H9 (cell line): ENCODE data around the gene SAMD14. TPM values are rescaled to one million over a fixed set of nuclear protein-coding genes. Genes with fewer than 3 reads are reported as not detected.

Source experiments
- DNase-seq: peaks from one replicate; pipeline ENCODE4 v3.0.0-alpha.2; 2017
- H2AFZ ChIP-seq: one replicate; pipeline ENCODE4 v1.6.1; 2013; ENCODE audit warnings: mild to moderate bottlenecking, low read length, control low read depth, moderate library complexity
- H2AK5ac ChIP-seq: 2 replicates; pipeline ENCODE4 v1.6.1; 2013; ENCODE audit warnings: low read length, control low read depth, mixed read lengths; ENCODE audit not compliant: insufficient read length
- H2BK120ac ChIP-seq: one replicate; pipeline ENCODE4 v1.6.1; 2013; ENCODE audit warnings: low read depth, mild to moderate bottlenecking, low read length, control low read depth, inconsistent platforms; ENCODE audit not compliant: poor library complexity, severe bottlenecking
- H2BK12ac ChIP-seq: 2 replicates; pipeline ENCODE4 v1.6.1; 2013; ENCODE audit warnings: low read length, control low read depth, mixed read lengths, low read depth; ENCODE audit not compliant: insufficient read length
- H2BK15ac ChIP-seq: 2 replicates; pipeline ENCODE4 v1.6.1; 2013; ENCODE audit warnings: low read depth, low read length, control low read depth
- H2BK20ac ChIP-seq: one replicate; pipeline ENCODE4 v1.6.1; 2013; ENCODE audit warnings: low read depth, mild to moderate bottlenecking, low read length, control low read depth, inconsistent platforms; ENCODE audit not compliant: poor library complexity, severe bottlenecking
- H2BK5ac ChIP-seq: 2 replicates; pipeline ENCODE4 v1.6.1; 2013; ENCODE audit warnings: low read length, control low read depth, mixed read lengths; ENCODE audit not compliant: insufficient read length
- H3K14ac ChIP-seq: 2 replicates; pipeline ENCODE4 v1.6.1; 2013; ENCODE audit warnings: low read length, control low read depth; ENCODE audit not compliant: insufficient read depth
- H3K18ac ChIP-seq: 2 replicates; pipeline ENCODE4 v1.6.1; 2013; ENCODE audit warnings: low read depth, mild to moderate bottlenecking, mixed read lengths, low read length, control low read depth; ENCODE audit not compliant: insufficient read length
- H3K23ac ChIP-seq: 2 replicates; pipeline ENCODE4 v1.6.1; 2013; ENCODE audit warnings: low read length, control low read depth, mixed read lengths, low read depth; ENCODE audit not compliant: insufficient read length
- H3K23me2 ChIP-seq: 2 replicates; pipeline ENCODE4 v1.6.1; 2013; ENCODE audit warnings: low read depth, mild to moderate bottlenecking, mixed read lengths, low read length, control low read depth; ENCODE audit not compliant: insufficient read length, poor library complexity, severe bottlenecking
- H3K27ac ChIP-seq: 2 replicates; pipeline ENCODE4 v1.5.1; 2013; ENCODE audit warnings: low read length, control low read depth, mixed read lengths, low read depth; ENCODE audit not compliant: insufficient read length
- H3K27me3 ChIP-seq: 2 replicates; pipeline ENCODE4 v1.6.1; 2013; ENCODE audit warnings: low read length, control low read depth, inconsistent platforms; ENCODE audit not compliant: insufficient read depth
- H3K4ac ChIP-seq: 2 replicates; pipeline ENCODE4 v1.6.1; 2013; ENCODE audit warnings: low read depth, mild to moderate bottlenecking, control low read depth, inconsistent platforms, low read length, moderate library complexity
- H3K4me1 ChIP-seq: 2 replicates; pipeline ENCODE4 v1.6.1; 2013; ENCODE audit warnings: low read length, control low read depth, inconsistent platforms; ENCODE audit not compliant: insufficient read depth
- H3K4me2 ChIP-seq: 2 replicates; pipeline ENCODE4 v1.6.1; 2013; ENCODE audit warnings: low read length, control low read depth, mixed read lengths; ENCODE audit not compliant: insufficient read length, insufficient read depth
- H3K56ac ChIP-seq: 2 replicates; pipeline ENCODE4 v1.6.1; 2013; ENCODE audit warnings: low read depth, mild to moderate bottlenecking, mixed read lengths, low read length, control low read depth; ENCODE audit not compliant: insufficient read length
- H3K79me1 ChIP-seq: 2 replicates; pipeline ENCODE4 v1.6.1; 2013; ENCODE audit warnings: low read depth, mild to moderate bottlenecking, moderate library complexity, low read length, control low read depth, inconsistent platforms; ENCODE audit not compliant: insufficient read depth, poor library complexity, severe bottlenecking
- H3K79me2 ChIP-seq: 2 replicates; pipeline ENCODE4 v1.6.1; 2013; ENCODE audit warnings: low read length, control low read depth, inconsistent platforms; ENCODE audit not compliant: insufficient read depth
- H3K9ac ChIP-seq: 2 replicates; pipeline ENCODE4 v1.6.1; 2013; ENCODE audit warnings: low read length, control low read depth, mixed read lengths; ENCODE audit not compliant: insufficient read length; ENCODE audit errors: extremely low read depth
- H3K9me3 ChIP-seq: one replicate; pipeline ENCODE4 v1.6.1; 2013; ENCODE audit warnings: low read depth, low read length, inconsistent platforms; ENCODE audit not compliant: control insufficient read depth
- H3T11ph ChIP-seq: one replicate; pipeline ENCODE4 v1.6.1; 2013; ENCODE audit warnings: mild to moderate bottlenecking, low read length, control low read depth, inconsistent platforms
- H4K20me1 ChIP-seq: one replicate; pipeline ENCODE4 v1.6.1; 2013; ENCODE audit not compliant: control insufficient read depth, insufficient read length, insufficient read depth
- H4K5ac ChIP-seq: 2 replicates; pipeline ENCODE4 v1.6.1; 2013; ENCODE audit warnings: low read depth, mild to moderate bottlenecking, mixed read lengths, low read length, control low read depth; ENCODE audit not compliant: insufficient read length
- H4K8ac ChIP-seq: replicated peaks from 2 replicates; pipeline ENCODE4 v1.6.1; 2013; ENCODE audit warnings: low read length, control low read depth, mixed read lengths, low read depth; ENCODE audit not compliant: insufficient read length
- H4K91ac ChIP-seq: 2 replicates; pipeline ENCODE4 v1.6.1; 2013; ENCODE audit warnings: low read depth, mild to moderate bottlenecking, moderate library complexity, mixed read lengths, low read length, control low read depth; ENCODE audit not compliant: insufficient read length
- H3K27ac Mint-ChIP-seq, 3 experiments: 2 replicates in 2 of 3; 3 replicates in 1 of 3; pipeline ENCODE4 v1.8.0; 2020 to 2021; ENCODE audit warnings: mixed read lengths in 3 of 3, mild to moderate bottlenecking in 1 of 3, moderate library complexity in 1 of 3
- H3K27me3 Mint-ChIP-seq: 2 replicates; pipeline ENCODE4 v1.8.0; 2021; ENCODE audit warnings: low read depth, mild to moderate bottlenecking, moderate library complexity, mixed read lengths
- H3K36me3 Mint-ChIP-seq, 3 experiments: 2 replicates in 2 of 3; 3 replicates in 1 of 3; pipeline ENCODE4 v1.8.0; 2020 to 2021; ENCODE audit warnings: low read depth in 3 of 3, mixed read lengths in 3 of 3; ENCODE audit not compliant: insufficient read depth in 1 of 3
- H3K4me1 Mint-ChIP-seq, 2 experiments: 2 replicates each; pipeline ENCODE4 v1.8.0; 2020; ENCODE audit warnings: mixed read lengths in 2 of 2
- H3K4me3 Mint-ChIP-seq, 2 experiments: 2 replicates in 1 of 2; 3 replicates in 1 of 2; pipeline ENCODE4 v1.8.0; 2020 to 2021; ENCODE audit warnings: mild to moderate bottlenecking in 2 of 2, mixed read lengths in 2 of 2, moderate library complexity in 1 of 2
- H3K9me3 Mint-ChIP-seq, 2 experiments: 2 replicates in 1 of 2; 3 replicates in 1 of 2; pipeline ENCODE4 v1.8.0; 2020; ENCODE audit warnings: mild to moderate bottlenecking in 2 of 2, mixed read lengths in 2 of 2, moderate library complexity in 1 of 2
- WGBS: extraction: QIAGEN DNeasy Blood & Tissue Kit; methylation state at CpG from one replicate; pipeline ENCODE4 v1.1.7; 2013; ENCODE audit warnings: missing lambda C conversion rate, low lambda C conversion rate, mixed read lengths; ENCODE audit not compliant: insufficient read length; ENCODE audit errors: extremely low coverage; 5-methylcytosine and 5-hydroxymethylcytosine counted together
- total RNA-seq: library from RNA; stranded (reverse); gene quantifications from 2 replicates; pipeline ENCODE4 v1.2.1, GENCODE V29; 2021
- TF ChIP-seq, protein P1 (sequence below): fragments of 200-600 bp; sonication (generic); conservative IDR thresholded peaks from 3 replicates; pipeline ENCODE4 v1.8.0; 2021; ENCODE audit warnings: antibody characterized with exemption, mild to moderate bottlenecking

SAMD14 gene
- total RNA-seq, 1 experiment from 2014 or later = 5.9 TPM

DNA sequence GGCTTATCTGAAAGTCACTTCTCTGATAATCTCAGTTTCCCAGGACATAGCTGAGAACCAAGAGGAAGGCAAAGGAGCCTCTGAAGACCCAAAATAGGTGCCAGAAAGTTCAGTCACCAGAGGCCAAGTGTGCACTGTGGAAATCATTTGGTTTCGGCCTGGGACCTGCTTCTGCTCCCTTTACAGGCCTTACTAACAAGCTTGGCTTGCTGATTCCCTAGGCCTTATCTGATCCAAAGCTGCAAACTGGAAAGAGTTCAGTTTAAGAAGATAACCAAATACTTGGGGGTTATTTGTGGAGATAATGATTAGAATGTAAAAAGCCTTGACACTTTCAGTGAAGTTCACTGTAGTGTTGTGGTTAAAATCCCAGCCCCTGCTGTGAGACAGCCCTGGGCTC is 57.0 kb downstream of the SAMD14 start:
- no peak overlapping the region for H3K4me2 ChIP-seq
- H4K5ac ChIP-seq = no peak overlapping the region
- no peak overlapping the region for H3T11ph ChIP-seq
- no peak overlapping the region for H3K56ac ChIP-seq
- no peak for DNase-seq
- H2BK12ac ChIP-seq = no peak overlapping the region
- H4K20me1 ChIP-seq = no peaks in the 10 kb centered on the region
- H2BK15ac ChIP-seq = no peak overlapping the region
- H2BK20ac ChIP-seq = no peak overlapping the region
- no peak overlapping the region for H3K4ac ChIP-seq
- no peaks in the 10 kb centered on the region; the same call in 1 of the 2 replicates for H3K79me2 ChIP-seq
- H3K14ac ChIP-seq = no peak overlapping the region
- Mint-ChIP-seq H3K27ac (no peak overlapping the region; a peak in 1 of 7 replicates), H3K9me3 (peaks cover 0 to 4% of the 10 kb centered on the region in 2 experiments; a peak in 3 of 5 replicates), H3K36me3 (peaks cover 5 to 29% (median 12%) of the 10 kb centered on the region in 3 experiments), H3K4me1 (peaks cover 0 to 13% of the 10 kb centered on the region in 2 experiments; a peak in 3 of 4 replicates), H3K27me3 (peaks cover 1% of the 10 kb centered on the region; the same call in 1 of the 2 replicates), H3K4me3 (no peak overlapping the region)
- no peak overlapping the region for H3K27ac ChIP-seq
- no peak overlapping the region for H3K9ac ChIP-seq
- TF ChIP-seq, protein P1, sequence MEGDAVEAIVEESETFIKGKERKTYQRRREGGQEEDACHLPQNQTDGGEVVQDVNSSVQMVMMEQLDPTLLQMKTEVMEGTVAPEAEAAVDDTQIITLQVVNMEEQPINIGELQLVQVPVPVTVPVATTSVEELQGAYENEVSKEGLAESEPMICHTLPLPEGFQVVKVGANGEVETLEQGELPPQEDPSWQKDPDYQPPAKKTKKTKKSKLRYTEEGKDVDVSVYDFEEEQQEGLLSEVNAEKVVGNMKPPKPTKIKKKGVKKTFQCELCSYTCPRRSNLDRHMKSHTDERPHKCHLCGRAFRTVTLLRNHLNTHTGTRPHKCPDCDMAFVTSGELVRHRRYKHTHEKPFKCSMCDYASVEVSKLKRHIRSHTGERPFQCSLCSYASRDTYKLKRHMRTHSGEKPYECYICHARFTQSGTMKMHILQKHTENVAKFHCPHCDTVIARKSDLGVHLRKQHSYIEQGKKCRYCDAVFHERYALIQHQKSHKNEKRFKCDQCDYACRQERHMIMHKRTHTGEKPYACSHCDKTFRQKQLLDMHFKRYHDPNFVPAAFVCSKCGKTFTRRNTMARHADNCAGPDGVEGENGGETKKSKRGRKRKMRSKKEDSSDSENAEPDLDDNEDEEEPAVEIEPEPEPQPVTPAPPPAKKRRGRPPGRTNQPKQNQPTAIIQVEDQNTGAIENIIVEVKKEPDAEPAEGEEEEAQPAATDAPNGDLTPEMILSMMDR = no peak
- H3K4me1 ChIP-seq = no peaks in the 10 kb centered on the region
- no peak overlapping the region for H4K91ac ChIP-seq
- no CpG with 5 or more reads among the region's 1 CpG for WGBS
- no peaks in the 10 kb centered on the region for H3K79me1 ChIP-seq
- H3K9me3 ChIP-seq = no peaks in the 10 kb centered on the region
- no peak overlapping the region for H2BK120ac ChIP-seq
- H3K23ac ChIP-seq = no peak overlapping the region
- H2BK5ac ChIP-seq = no peak overlapping the region
- H3K18ac ChIP-seq = no peak overlapping the region
- no peaks in the 10 kb centered on the region for H3K23me2 ChIP-seq
- no peak overlapping the region for H2AK5ac ChIP-seq
- H2AFZ ChIP-seq = no peak overlapping the region
- H4K8ac ChIP-seq = no peak overlapping the region
- no peaks in the 10 kb centered on the region for H3K27me3 ChIP-seq
